ENCODE measurements around the gene STRA8.

The STRA8 gene

GRCh38 chr7:135233570-135233969, at the start of gene STRA8:
STRA8 (plus strand) TSS chr7:135233838; CDS start chr7:135240525, 6,687 bp downstream.
- H3K27ac Mint-ChIP-seq: no peak within 1 kb of the TSS
- no peaks in the 10 kb centered on the region for H3K9me3 Mint-ChIP-seq
- no peak within 1 kb of the TSS for H3K4me3 Mint-ChIP-seq
- no peak for DNase-seq
- peaks cover 9% of the 10 kb centered on the region for H3K4me1 Mint-ChIP-seq (ENCODE audit: low read depth)
- no peaks in the 10 kb centered on the region for H3K27me3 Mint-ChIP-seq
- no peaks in the 10 kb centered on the region for H3K36me3 Mint-ChIP-seq (ENCODE audit: low read depth)

- H3K4me3 Mint-ChIP-seq: no peak overlapping the region
- no peaks in the 10 kb centered on the region for H3K27me3 Mint-ChIP-seq
- peaks cover 96% of the 10 kb centered on the region for H3K36me3 Mint-ChIP-seq (ENCODE audit: low read depth)
- no peak for DNase-seq
- peaks cover 9% of the 10 kb centered on the region for H3K4me1 Mint-ChIP-seq (ENCODE audit: low read depth)
- H3K9me3 Mint-ChIP-seq: peaks cover 33% of the 10 kb centered on the region
- no peak overlapping the region for H3K27ac Mint-ChIP-seq
Measured at GRCh38 chr7:135184254-135184841, 49.3 kb upstream of the STRA8 start.

- Mint-ChIP-seq H3K27me3 (no peaks in the 10 kb centered on the region), H3K27ac (no peak overlapping the region)
Measured at GRCh38 chr7:135185471-135186260, 48.0 kb upstream of the STRA8 start.

GRCh38 chr7:135186261-135186540, 47.4 kb upstream of the STRA8 start:
- no peak for DNase-seq
- H3K4me1 Mint-ChIP-seq (ENCODE audit: low read depth): peaks cover 9% of the 10 kb centered on the region
- H3K36me3 Mint-ChIP-seq (ENCODE audit: low read depth): peaks cover 99% of the 10 kb centered on the region
- H3K9me3 Mint-ChIP-seq: peaks cover 22% of the 10 kb centered on the region
- H3K27me3 Mint-ChIP-seq: no peaks in the 10 kb centered on the region
- H3K27ac Mint-ChIP-seq: no peak overlapping the region
- H3K4me3 Mint-ChIP-seq: no peak overlapping the region

More at GRCh38 chr7:135185471-135186260, 48.0 kb upstream of the STRA8 start:
- peaks cover 24% of the 10 kb centered on the region for H3K9me3 Mint-ChIP-seq
- no peak overlapping the region for H3K4me3 Mint-ChIP-seq
- peaks cover 99% of the 10 kb centered on the region for H3K36me3 Mint-ChIP-seq (ENCODE audit: low read depth)
- peaks cover 9% of the 10 kb centered on the region for H3K4me1 Mint-ChIP-seq (ENCODE audit: low read depth)
- no peak for DNase-seq

GRCh38 chr7:135186841-135187253, 46.8 kb upstream of the STRA8 start:
- peak overlapping the region; percentile 57 for H3K27ac Mint-ChIP-seq
- peaks cover 9% of the 10 kb centered on the region for H3K4me1 Mint-ChIP-seq (ENCODE audit: low read depth)
- DNase-seq: no peak
- H3K4me3 Mint-ChIP-seq: no peak overlapping the region
- no peaks in the 10 kb centered on the region for H3K27me3 Mint-ChIP-seq
- peaks cover 98% of the 10 kb centered on the region for H3K36me3 Mint-ChIP-seq (ENCODE audit: low read depth)
- peaks cover 17% of the 10 kb centered on the region for H3K9me3 Mint-ChIP-seq

GRCh38 chr7:135188298-135188984, 45.2 kb upstream of the STRA8 start:
- H3K9me3 Mint-ChIP-seq: peaks cover 5% of the 10 kb centered on the region
- no peak overlapping the region for H3K27ac Mint-ChIP-seq
- peaks cover 97% of the 10 kb centered on the region for H3K36me3 Mint-ChIP-seq (ENCODE audit: low read depth)
- peaks cover 9% of the 10 kb centered on the region for H3K4me1 Mint-ChIP-seq (ENCODE audit: low read depth)
- H3K27me3 Mint-ChIP-seq: no peaks in the 10 kb centered on the region
- H3K4me3 Mint-ChIP-seq: no peak overlapping the region
- no peak for DNase-seq

GRCh38 chr7:135189221-135189662, 44.4 kb upstream of the STRA8 start:
- peaks cover 9% of the 10 kb centered on the region for H3K4me1 Mint-ChIP-seq (ENCODE audit: low read depth)
- no peak overlapping the region for H3K27ac Mint-ChIP-seq
- no peaks in the 10 kb centered on the region for H3K27me3 Mint-ChIP-seq

GRCh38 chr7:135189961-135190360, 43.7 kb upstream of the STRA8 start:
- H3K4me3 Mint-ChIP-seq: no peak overlapping the region
- DNase-seq: no peak
- H3K36me3 Mint-ChIP-seq (ENCODE audit: low read depth): peaks cover 97% of the 10 kb centered on the region
- H3K4me1 Mint-ChIP-seq (ENCODE audit: low read depth): peaks cover 9% of the 10 kb centered on the region
- peak overlapping the region; percentile 11 for H3K27ac Mint-ChIP-seq
- no peaks in the 10 kb centered on the region for H3K9me3 Mint-ChIP-seq
- H3K27me3 Mint-ChIP-seq: no peaks in the 10 kb centered on the region

More at GRCh38 chr7:135189221-135189662, 44.4 kb upstream of the STRA8 start:
- no peaks in the 10 kb centered on the region for H3K9me3 Mint-ChIP-seq
- no peak for DNase-seq
- no peak overlapping the region for H3K4me3 Mint-ChIP-seq
- peaks cover 97% of the 10 kb centered on the region for H3K36me3 Mint-ChIP-seq (ENCODE audit: low read depth)

- no peaks in the 10 kb centered on the region for H3K9me3 Mint-ChIP-seq
- H3K27ac Mint-ChIP-seq: no peak overlapping the region
- DNase-seq: no peak
- H3K27me3 Mint-ChIP-seq: no peaks in the 10 kb centered on the region
- H3K4me1 Mint-ChIP-seq (ENCODE audit: low read depth): peaks cover 9% of the 10 kb centered on the region
- no peak overlapping the region for H3K4me3 Mint-ChIP-seq
- peaks cover 97% of the 10 kb centered on the region for H3K36me3 Mint-ChIP-seq (ENCODE audit: low read depth)
Measured at GRCh38 chr7:135190703-135191102, 42.9 kb upstream of the STRA8 start.

GRCh38 chr7:135192914-135193536, 40.6 kb upstream of the STRA8 start:
- Mint-ChIP-seq H3K36me3 (ENCODE audit: low read depth) (peaks cover 97% of the 10 kb centered on the region), H3K4me1 (ENCODE audit: low read depth) (peaks cover 1% of the 10 kb centered on the region), H3K27me3 (no peaks in the 10 kb centered on the region), H3K9me3 (no peaks in the 10 kb centered on the region), H3K27ac (no peak overlapping the region), H3K4me3 (no peak overlapping the region)
- DNase-seq: no peak

GRCh38 chr7:135193615-135194081, 40.0 kb upstream of the STRA8 start:
- H3K36me3 Mint-ChIP-seq (ENCODE audit: low read depth): peaks cover 97% of the 10 kb centered on the region
- DNase-seq: no peak
- no peaks in the 10 kb centered on the region for H3K27me3 Mint-ChIP-seq
- H3K9me3 Mint-ChIP-seq: no peaks in the 10 kb centered on the region
- H3K27ac Mint-ChIP-seq: peak overlapping the region; percentile 23
- H3K4me1 Mint-ChIP-seq (ENCODE audit: low read depth): peaks cover 7% of the 10 kb centered on the region
- H3K4me3 Mint-ChIP-seq: no peak overlapping the region

GRCh38 chr7:135194494-135195095, 39.0 kb upstream of the STRA8 start:
- H3K4me1 Mint-ChIP-seq (ENCODE audit: low read depth): peaks cover 12% of the 10 kb centered on the region
- no peak overlapping the region for H3K27ac Mint-ChIP-seq
- H3K4me3 Mint-ChIP-seq: no peak overlapping the region
- H3K36me3 Mint-ChIP-seq (ENCODE audit: low read depth): peaks cover 97% of the 10 kb centered on the region
- DNase-seq: no peak
- H3K9me3 Mint-ChIP-seq: no peaks in the 10 kb centered on the region
- no peaks in the 10 kb centered on the region for H3K27me3 Mint-ChIP-seq

GRCh38 chr7:135195156-135195555, 38.5 kb upstream of the STRA8 start:
- DNase-seq: no peak
- Mint-ChIP-seq H3K27me3 (no peaks in the 10 kb centered on the region), H3K27ac (no peak overlapping the region), H3K9me3 (no peaks in the 10 kb centered on the region), H3K4me1 (ENCODE audit: low read depth) (peaks cover 12% of the 10 kb centered on the region), H3K36me3 (ENCODE audit: low read depth) (peaks cover 96% of the 10 kb centered on the region), H3K4me3 (no peak overlapping the region)

- no peak for DNase-seq
- Mint-ChIP-seq H3K27ac (no peak overlapping the region), H3K4me3 (no peak overlapping the region), H3K27me3 (no peaks in the 10 kb centered on the region), H3K9me3 (no peaks in the 10 kb centered on the region), H3K36me3 (ENCODE audit: low read depth) (peaks cover 96% of the 10 kb centered on the region), H3K4me1 (ENCODE audit: low read depth) (peaks cover 14% of the 10 kb centered on the region)
Measured at GRCh38 chr7:135195968-135196629, 37.5 kb upstream of the STRA8 start.

All from activated T-cell treated with anti-CD3 and anti-CD28 coated beads, Interleukin-2, amount 50 U/mL, for 24 hours (primary cell).